GM12801 (cell line): ENCODE measurements around the gene RTP2.

Experiments
- TF ChIP-seq, protein P1 (sequence below): IDR thresholded peaks from one replicate; pipeline ENCODE4 v1.5.1; 2011; ENCODE audit warnings: control low read depth; ENCODE audit not compliant: insufficient read length; ENCODE audit errors: extremely low read depth

RTP2 gene

DNA sequence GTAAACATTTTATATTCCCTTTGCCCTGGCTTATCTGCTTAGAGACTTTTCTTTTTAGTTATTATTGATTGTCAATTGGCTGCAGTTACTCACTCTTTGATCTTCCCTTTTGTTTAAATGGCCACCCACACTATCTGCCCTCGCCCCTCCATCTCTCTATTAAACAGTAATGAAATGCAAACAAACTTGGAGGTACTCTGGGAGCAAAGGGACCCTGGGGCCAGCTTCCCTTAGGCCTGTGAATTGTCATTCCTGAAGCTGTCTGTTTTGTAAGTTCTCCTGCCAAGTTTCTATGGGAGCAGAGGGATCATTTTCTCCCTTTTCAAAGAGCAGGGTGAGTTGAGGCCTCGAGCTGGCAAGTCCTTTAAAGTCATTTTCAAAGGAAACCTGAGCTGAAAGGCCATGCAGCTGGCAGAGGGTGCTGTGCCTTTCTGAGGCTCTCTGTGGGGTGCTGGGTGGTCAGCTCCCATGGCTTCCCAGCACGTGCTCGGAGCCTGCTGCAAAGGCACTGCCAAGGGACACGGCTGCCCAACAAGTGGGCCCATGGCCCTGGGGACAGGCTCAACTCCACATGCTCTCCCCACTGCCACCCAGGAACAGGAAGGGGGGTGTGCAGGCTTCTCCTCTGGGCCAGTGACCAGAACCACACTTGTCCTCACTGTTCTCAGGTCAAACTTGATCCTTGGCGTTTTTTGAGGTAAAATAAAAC, 17.4 kb upstream of the RTP2 start:
- TF ChIP-seq, protein P1, sequence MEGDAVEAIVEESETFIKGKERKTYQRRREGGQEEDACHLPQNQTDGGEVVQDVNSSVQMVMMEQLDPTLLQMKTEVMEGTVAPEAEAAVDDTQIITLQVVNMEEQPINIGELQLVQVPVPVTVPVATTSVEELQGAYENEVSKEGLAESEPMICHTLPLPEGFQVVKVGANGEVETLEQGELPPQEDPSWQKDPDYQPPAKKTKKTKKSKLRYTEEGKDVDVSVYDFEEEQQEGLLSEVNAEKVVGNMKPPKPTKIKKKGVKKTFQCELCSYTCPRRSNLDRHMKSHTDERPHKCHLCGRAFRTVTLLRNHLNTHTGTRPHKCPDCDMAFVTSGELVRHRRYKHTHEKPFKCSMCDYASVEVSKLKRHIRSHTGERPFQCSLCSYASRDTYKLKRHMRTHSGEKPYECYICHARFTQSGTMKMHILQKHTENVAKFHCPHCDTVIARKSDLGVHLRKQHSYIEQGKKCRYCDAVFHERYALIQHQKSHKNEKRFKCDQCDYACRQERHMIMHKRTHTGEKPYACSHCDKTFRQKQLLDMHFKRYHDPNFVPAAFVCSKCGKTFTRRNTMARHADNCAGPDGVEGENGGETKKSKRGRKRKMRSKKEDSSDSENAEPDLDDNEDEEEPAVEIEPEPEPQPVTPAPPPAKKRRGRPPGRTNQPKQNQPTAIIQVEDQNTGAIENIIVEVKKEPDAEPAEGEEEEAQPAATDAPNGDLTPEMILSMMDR = no peak

DNA sequence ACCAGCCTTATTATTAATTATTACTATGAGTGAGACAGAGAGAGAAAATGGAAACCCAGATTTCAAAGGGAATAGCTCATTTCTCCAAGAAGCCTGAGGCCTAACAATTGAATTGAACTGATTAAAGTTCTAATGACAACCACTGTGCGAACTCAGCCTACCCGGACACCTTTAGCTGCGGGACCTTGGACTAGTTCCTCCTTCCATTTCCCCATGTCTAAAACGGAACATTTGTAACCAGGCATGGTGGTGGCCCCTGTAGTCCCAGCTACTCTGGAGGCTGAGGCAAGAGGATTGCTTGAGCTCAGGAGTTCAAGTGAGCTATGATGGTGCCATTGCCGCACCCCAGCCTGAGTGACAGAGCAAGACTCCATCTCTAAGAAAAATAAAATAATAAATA, 16.4 kb upstream of the RTP2 start:
- TF ChIP-seq, protein P1 = no peak

DNA sequence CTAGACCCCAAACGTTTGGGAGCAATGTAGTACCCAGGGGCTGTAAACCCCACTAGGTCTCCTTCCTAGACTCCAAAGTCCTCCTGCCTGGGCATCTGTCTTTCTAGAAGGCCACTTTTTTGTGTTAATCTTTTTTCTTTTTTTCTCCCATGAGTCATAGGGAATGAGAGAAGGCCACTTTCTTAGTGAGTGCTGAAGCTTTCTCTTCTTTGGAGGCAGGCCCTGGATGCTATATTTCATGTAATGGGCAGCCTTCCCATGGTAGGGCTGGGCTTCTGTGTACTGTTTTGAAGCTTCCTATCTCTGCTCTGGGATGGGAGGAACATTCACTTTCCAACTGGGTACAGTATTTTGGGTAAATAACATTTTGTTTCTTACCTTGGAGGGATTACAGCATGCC, 15.2 kb upstream of the RTP2 start:
- TF ChIP-seq, protein P1 = no peak

DNA sequence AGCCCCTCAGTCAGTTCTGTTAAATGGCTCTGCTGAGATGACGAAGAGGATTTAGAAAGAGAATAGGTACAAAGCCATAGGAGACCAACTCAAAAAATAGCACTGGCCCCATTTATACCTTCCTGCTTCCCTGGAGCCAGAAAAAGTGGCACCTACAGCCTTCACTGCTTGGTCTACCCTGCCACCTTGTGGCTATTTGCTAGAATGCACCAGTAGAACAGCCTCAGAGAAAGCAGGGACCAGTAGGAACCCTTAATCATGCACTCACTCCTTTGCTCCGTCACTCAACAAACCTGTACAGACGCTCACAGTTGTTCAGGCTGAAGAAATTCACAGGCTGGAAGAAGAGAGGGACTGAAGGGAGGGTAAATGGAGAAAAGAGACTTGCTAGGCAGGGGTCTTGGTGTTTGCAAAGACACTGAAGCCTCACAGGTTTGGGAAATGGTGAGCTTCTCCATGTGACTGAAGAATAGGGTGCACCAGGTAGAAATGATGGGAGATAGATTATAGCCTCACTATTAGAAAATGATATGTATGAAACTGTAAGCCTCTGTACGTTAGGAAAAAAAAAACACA, 12.1 kb upstream of the RTP2 start:
- TF ChIP-seq, protein P1 = peak; percentile 70

DNA sequence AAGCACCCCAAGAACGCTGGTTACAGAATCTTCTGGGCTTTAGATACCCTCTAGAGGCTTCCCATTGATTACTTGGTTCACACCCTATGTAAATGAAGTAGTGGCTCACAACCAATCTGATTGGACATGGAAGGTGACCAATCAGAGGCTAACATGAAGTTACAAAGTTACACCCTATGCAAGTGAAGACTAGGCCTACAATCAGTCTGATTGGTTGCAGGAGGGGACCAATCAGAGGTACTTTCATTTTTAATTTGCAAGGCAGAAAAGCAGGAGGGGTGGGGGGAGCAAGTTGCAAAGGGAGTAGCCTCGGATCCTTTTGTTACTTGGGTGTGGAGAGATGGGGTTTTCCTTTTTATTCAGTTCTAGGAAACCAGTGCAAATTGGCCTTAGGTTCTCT, 11.1 kb upstream of the RTP2 start:
- TF ChIP-seq, protein P1 = no peak

DNA sequence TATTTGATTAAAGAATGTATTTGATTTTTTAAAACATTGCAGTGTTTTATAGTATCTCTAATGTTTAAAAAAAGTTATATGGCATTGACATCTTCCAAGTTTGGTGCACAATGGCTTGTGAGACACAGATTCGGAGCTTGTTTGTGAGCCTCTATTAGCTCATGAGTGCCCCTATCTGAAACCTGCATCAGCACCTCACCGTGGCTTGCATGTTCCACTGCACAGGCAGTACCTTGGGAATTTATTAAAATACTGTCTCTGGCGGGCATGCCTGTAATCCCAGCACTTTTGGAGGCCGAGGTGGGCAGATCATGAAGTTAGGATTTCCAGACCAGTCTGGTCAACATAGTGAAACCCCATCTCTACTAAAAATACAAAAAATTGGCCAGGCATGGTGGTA, 6.8 kb upstream of the RTP2 start:
- TF ChIP-seq, protein P1 = no peak

DNA sequence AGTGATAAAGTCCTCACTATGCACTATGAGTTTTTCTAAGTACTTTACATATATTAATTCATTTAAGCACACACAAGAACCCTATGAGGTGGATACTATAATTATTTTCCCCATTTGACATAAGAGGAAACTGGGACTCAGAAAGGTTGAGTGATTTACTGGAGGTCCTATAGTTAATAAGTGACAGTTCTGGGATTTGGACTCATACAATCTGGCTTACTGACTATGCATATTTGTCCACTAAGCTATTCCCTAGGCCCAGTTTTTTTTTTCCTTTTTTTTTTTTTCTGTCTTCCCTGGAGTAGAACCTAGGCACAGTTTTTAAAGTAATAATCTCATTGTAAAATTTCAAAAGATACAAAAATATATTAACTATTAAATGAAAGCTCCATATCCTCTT, 6.3 kb upstream of the RTP2 start:
- TF ChIP-seq, protein P1 = no peak
